8988T (cell line): Measurements from ENCODE around the gene CCSER1.

Experiments
- DNase-seq: peaks from one replicate; pipeline ENCODE4 v3.0.0; 2011

Gene CCSER1

GRCh38 chr4:90130076-90130475 is 2.9 kb downstream of the CCSER1 start:
- DNase-seq, result no peak

GRCh38 chr4:90137555-90137954 is 10.4 kb downstream of the CCSER1 start:
- DNase-seq, result no peak

- DNase-seq, result no peak
These were observed 14.9 kb downstream of the CCSER1 start for GRCh38 chr4:90142081-90142480.

- no peak for DNase-seq
These were observed 18.1 kb downstream of the CCSER1 start for GRCh38 chr4:90145319-90145718.

- no peak for DNase-seq
These were observed 19.1 kb downstream of the CCSER1 start for GRCh38 chr4:90146306-90146705.

GRCh38 chr4:90148574-90149148 is 21.5 kb downstream of the CCSER1 start:
- DNase-seq, result no peak

GRCh38 chr4:90152024-90152423 is 24.8 kb downstream of the CCSER1 start:
- no peak for DNase-seq

GRCh38 chr4:90159193-90159592 is 32.0 kb downstream of the CCSER1 start:
- no peak for DNase-seq

GRCh38 chr4:90160044-90160443 is 32.9 kb downstream of the CCSER1 start:
- no peak for DNase-seq

- DNase-seq, result no peak
These were observed 35.4 kb downstream of the CCSER1 start for GRCh38 chr4:90162566-90162965.

GRCh38 chr4:90163872-90164271 is 36.7 kb downstream of the CCSER1 start:
- DNase-seq, result no peak

- DNase-seq, result no peak
These were observed 38.7 kb downstream of the CCSER1 start for GRCh38 chr4:90165883-90166282.

GRCh38 chr4:90171491-90171890 is 44.3 kb downstream of the CCSER1 start:
- no peak for DNase-seq

GRCh38 chr4:90174621-90175023 is 47.4 kb downstream of the CCSER1 start:
- no peak for DNase-seq

GRCh38 chr4:90181644-90182043 is 54.5 kb downstream of the CCSER1 start:
- DNase-seq, result no peak

- no peak for DNase-seq
These were observed 56.1 kb downstream of the CCSER1 start for GRCh38 chr4:90183254-90183653.

- DNase-seq, result no peak
These were observed 57.4 kb downstream of the CCSER1 start for GRCh38 chr4:90184560-90184959.

GRCh38 chr4:90185416-90185815 is 58.2 kb downstream of the CCSER1 start:
- no peak for DNase-seq

- no peak for DNase-seq
These were observed 59.0 kb downstream of the CCSER1 start for GRCh38 chr4:90186229-90186628.

GRCh38 chr4:90187148-90187884 is 60.1 kb downstream of the CCSER1 start:
- no peak for DNase-seq

- DNase-seq, result no peak
These were observed 62.0 kb downstream of the CCSER1 start for GRCh38 chr4:90189178-90189577.

- DNase-seq, result no peak
These were observed 62.8 kb downstream of the CCSER1 start for GRCh38 chr4:90189946-90190345.

GRCh38 chr4:90190525-90190924 is 63.3 kb downstream of the CCSER1 start:
- DNase-seq, result no peak

GRCh38 chr4:90198086-90198847 is 71.1 kb downstream of the CCSER1 start:
- DNase-seq, result no peak
